Measurements from ENCODE around the gene ARHGDIG. TPM values are rescaled to one million over a fixed set of nuclear protein-coding genes. Genes with fewer than 3 reads are reported as not detected.

ARHGDIG gene
- total and polyA plus RNA-seq, 9 of the 15 experiments (the other 6 are each of a cell fraction or from before 2014, with no cell fraction given) = 0.36 to 2.5 (median 0.64) TPM; not detected in 2

DNA sequence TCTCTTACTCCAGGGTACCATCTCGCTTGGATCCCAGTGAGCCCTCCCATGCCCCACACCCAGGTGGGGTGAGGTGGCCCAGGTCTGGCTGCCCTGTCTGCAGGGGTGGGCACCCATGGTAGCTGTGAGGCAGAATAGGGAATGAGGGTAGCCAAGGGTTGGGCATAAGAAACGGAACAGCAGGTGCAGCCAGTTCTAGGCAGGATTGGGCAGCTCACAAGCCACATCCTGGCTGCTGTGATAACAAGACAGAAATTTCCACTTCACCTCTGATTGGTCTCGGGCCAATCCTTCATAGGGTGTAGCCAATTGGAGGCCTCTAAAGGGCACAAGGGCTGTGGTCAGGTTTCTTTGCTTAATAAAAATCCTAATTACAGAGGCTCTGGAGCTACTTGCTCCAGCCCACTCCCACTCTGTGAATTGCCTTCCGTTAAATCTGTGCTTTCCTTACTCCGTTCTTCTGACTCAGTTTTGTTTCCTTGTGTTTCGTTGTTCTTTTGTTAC is 1.5 kb upstream of the ARHGDIG start:
- CTCF ChIA-PET (ENCODE audit: low intra/inter-chr PET ratio) = no interaction called here
- POLR2A ChIA-PET = interaction anchor here (0.8 kb wide), 1 partner anchor 8 kb away, joined by 3 read pairs; no protein-coding TSS in a partner anchor
- DNase-seq (ENCODE audit: extremely low read depth in 1 of 4, low spot score in 3 of 4) = peak in 2 of 4 experiments; percentile 70 to 81
- TF ChIP-seq PRPF4 (IDR thresholded peaks at IDR 0.05; ENCODE audit: insufficient read depth, low read depth, low read length, poor library complexity, severe bottlenecking) (no peak), U2AF2 (optimal IDR thresholded peaks at IDR 0.05; ENCODE audit: low read depth, low read length) (no peak), ASH1L (IDR thresholded peaks at IDR 0.05; ENCODE audit: borderline replicate concordance, low read depth, partially characterized antibody) (peak; percentile 66), FOS (IDR thresholded peaks at IDR 0.05; ENCODE audit: extremely low read depth, insufficient read length) (peak; percentile 77), POLR3A (IDR thresholded peaks at IDR 0.05; ENCODE audit: borderline replicate concordance, extremely low read depth, insufficient read depth, insufficient read length) (no peak), ARNT (IDR thresholded peaks at IDR 0.05) (no peak), CHD2 (IDR thresholded peaks at IDR 0.05; ENCODE audit: low read depth, low read length) (peak; percentile 57), CBX3 (IDR thresholded peaks at IDR 0.05; ENCODE audit: borderline replicate concordance in 1 of 2, low read length in 2 of 2) (no peak), SMARCC2 (IDR thresholded peaks at IDR 0.05; ENCODE audit: low read depth) (no peak), ZC3H11A (IDR thresholded peaks at IDR 0.05; ENCODE audit: low read depth, low read length) (no peak), SUPT5H (IDR thresholded peaks at IDR 0.05) (no peak), NFYB (IDR thresholded peaks at IDR 0.05; ENCODE audit: extremely low read depth, insufficient read length) (peak; percentile 91), PHF21A (IDR thresholded peaks at IDR 0.05; ENCODE audit: borderline replicate concordance, low read depth) (0 out of 2 replicates have a peak, but pooled peaks have one; percentile 32), SP2 (IDR thresholded peaks at IDR 0.05; ENCODE audit: extremely low read depth, low read depth, low read length, poor library complexity, severe bottlenecking) (peak; percentile 6), ZC3H4 (CRISPR knock-in tag; IDR thresholded peaks at IDR 0.05; ENCODE audit: borderline replicate concordance) (no peak), TCF7 (IDR thresholded peaks at IDR 0.05; ENCODE audit: borderline replicate concordance) (no peak), CBFA2T3 (IDR thresholded peaks at IDR 0.05) (peak; percentile 37; the same call in 1 of the 2 replicates), RCOR1 (IDR thresholded peaks at IDR 0.05; ENCODE audit: borderline replicate concordance in 1 of 2, low read depth in 2 of 2, low read length in 2 of 2) (no peak; a peak in 1 of 4 replicates), CC2D1A (IDR thresholded peaks at IDR 0.05) (no peak), MYBL2 (IDR thresholded peaks at IDR 0.05; ENCODE audit: low read depth) (no peak), MYBL2 (CRISPR knock-in tag; IDR thresholded peaks at IDR 0.05; ENCODE audit: borderline replicate concordance) (no peak), MBD2 (IDR thresholded peaks at IDR 0.05; ENCODE audit: borderline replicate concordance, low read depth) (peak; percentile 68; the same call in 1 of the 2 replicates)
- TF ChIP-seq, protein P1, sequence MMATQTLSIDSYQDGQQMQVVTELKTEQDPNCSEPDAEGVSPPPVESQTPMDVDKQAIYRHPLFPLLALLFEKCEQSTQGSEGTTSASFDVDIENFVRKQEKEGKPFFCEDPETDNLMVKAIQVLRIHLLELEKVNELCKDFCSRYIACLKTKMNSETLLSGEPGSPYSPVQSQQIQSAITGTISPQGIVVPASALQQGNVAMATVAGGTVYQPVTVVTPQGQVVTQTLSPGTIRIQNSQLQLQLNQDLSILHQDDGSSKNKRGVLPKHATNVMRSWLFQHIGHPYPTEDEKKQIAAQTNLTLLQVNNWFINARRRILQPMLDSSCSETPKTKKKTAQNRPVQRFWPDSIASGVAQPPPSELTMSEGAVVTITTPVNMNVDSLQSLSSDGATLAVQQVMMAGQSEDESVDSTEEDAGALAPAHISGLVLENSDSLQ (IDR thresholded peaks at IDR 0.05) = peak; percentile 96
- TF ChIP-seq, protein P2, sequence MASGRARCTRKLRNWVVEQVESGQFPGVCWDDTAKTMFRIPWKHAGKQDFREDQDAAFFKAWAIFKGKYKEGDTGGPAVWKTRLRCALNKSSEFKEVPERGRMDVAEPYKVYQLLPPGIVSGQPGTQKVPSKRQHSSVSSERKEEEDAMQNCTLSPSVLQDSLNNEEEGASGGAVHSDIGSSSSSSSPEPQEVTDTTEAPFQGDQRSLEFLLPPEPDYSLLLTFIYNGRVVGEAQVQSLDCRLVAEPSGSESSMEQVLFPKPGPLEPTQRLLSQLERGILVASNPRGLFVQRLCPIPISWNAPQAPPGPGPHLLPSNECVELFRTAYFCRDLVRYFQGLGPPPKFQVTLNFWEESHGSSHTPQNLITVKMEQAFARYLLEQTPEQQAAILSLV (tag; IDR thresholded peaks at IDR 0.05) = no peak

More for the DNA sequence above, 1.5 kb upstream of the ARHGDIG start:
- H3K9me3 ChIP-seq (replicated peaks; ENCODE audit: control insufficient read depth, insufficient read depth, low read depth, low read length) = no peaks in the 10 kb centered on the region
- intact Hi-C loops (cut with micrococcal nuclease) = no loop called here
- in situ Hi-C loops (cut with MboI) = no loop called here
- peak; percentile 91 for FAIRE-seq
- H3K9me1 ChIP-seq (ENCODE audit: control insufficient read depth, insufficient read depth, low read length) = no peaks in the 10 kb centered on the region
- H3K27me3 ChIP-seq (ENCODE audit: control insufficient read depth in 2 of 2, insufficient read depth in 2 of 2, low read length in 2 of 2) = no peaks in the 10 kb centered on the region
- no peak overlapping the region for H2AFZ ChIP-seq (ENCODE audit: low read depth, low read length)
- WGBS (ENCODE audit: insufficient coverage, low coverage, missing lambda C conversion rate) = 20% methylated on average over 6 of the region's 6 CpGs
- H3K27ac ChIP-seq (ENCODE audit: extremely low read depth, low read depth, low read length) = no peak overlapping the region
- no peaks in the 10 kb centered on the region for H3K79me2 ChIP-seq (ENCODE audit: control insufficient read depth, insufficient read depth, low read length)
- H3K4me2 ChIP-seq (ENCODE audit: insufficient read depth, low read length) = no peak overlapping the region
- no peaks in the 10 kb centered on the region for H3K36me3 ChIP-seq (ENCODE audit: control insufficient read depth, insufficient read depth, low read length)
- no peaks in the 10 kb centered on the region for H4K20me1 ChIP-seq (replicated peaks; ENCODE audit: control insufficient read depth, insufficient read depth, low read length)
- H3K4me1 ChIP-seq (replicated peaks in 1 of 2; ENCODE audit: control insufficient read depth in 2 of 2, insufficient read depth in 2 of 2, low read length in 2 of 2) = peaks cover 0 to 65% of the 10 kb centered on the region in 2 experiments; a peak in 2 of 5 replicates
- no TSS peak for BruUV-seq (replicated peaks)
- peak; percentile 86 for ATAC-seq
- H3K9ac ChIP-seq (ENCODE audit: insufficient read depth in 1 of 2, low read depth in 2 of 2, low read length in 2 of 2) = no peak overlapping the region
- H3K4me3 ChIP-seq = no peak overlapping the region
